ENCODE results near the gene SUMO2.
"Not testable (repeated sequence)": the region's sequence is repeated elsewhere in the genome, so short reads cannot be mapped to it uniquely, and the experiment has no call there.

GRCh38 chr17:75207050-75207407, 24.3 kb upstream of the SUMO2 start:
- not testable (repeated sequence) for TF ChIP-seq FOXK2 (IDR thresholded peaks at IDR 0.05); CTCF (CRISPR knock-in tag; IDR thresholded peaks at IDR 0.05)

Data from HepG2 (cell line).